8988T (cell line): ENCODE data around the gene COL4A3.
"Not testable (repeated sequence)": the region's sequence is repeated elsewhere in the genome, so short reads cannot be mapped to it uniquely, and the experiment has no call there.

Experiments used
- DNase-seq: peaks from one replicate; pipeline ENCODE4 v3.0.0; 2011

Gene COL4A3

GRCh38 chr2:227160164-227160563, 4.3 kb upstream of the COL4A3 start:
- DNase-seq, result no peak

DNA sequence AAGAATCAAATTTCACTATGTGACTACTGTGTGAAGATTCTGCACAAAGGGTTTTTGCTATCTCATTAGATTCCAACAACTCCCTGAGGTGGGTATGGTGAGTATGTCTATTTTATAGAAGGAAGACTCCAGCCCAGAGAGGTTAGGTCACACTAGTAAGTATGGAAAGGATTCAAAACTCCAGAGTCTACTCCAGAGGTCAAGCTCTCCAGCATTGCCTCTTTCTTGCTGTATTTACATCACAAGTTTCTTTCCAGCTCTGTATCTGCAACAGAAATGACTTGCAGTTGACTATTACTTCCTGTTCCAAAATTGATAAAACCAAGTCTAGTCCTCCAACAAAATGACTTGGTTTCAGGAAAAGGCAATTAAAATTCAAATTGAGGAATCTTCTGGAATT, 2.5 kb upstream of the COL4A3 start:
- DNase-seq, result no peak

DNA sequence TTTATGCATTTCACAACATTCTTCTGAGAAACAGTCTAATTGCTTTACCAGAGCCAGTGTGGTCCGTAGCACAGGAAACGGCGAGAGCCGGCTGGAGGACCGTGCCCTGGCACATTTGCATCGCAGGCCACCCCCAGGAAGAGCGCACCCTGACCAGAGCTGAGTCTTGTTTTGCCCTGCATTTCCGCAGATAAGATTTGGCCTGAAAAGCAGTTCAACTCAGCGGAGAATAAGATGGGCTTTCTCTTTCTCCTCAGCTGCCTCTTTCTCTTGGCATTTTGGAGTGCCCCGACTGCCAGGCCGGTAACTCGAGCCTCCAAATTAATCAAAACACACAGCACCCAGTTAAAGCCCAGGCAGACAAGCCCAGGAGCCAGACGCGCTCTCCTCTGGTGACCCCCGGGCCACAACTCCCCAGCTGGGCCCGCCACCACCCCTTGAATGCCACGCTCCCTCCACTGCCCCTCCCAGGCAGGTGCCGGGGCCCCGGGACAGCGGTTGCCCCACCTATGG, 883 bp upstream of the COL4A3 start:
- DNase-seq, result peak; percentile 29

GRCh38 chr2:227164763-227165291, 403 bp downstream of the COL4A3 start:
- peak; percentile 33 for DNase-seq

GRCh38 chr2:227171779-227172178, 7.4 kb downstream of the COL4A3 start:
- not testable (repeated sequence) for DNase-seq

GRCh38 chr2:227177592-227178336, 13.3 kb downstream of the COL4A3 start:
- no peak for DNase-seq

GRCh38 chr2:227179988-227180685, 15.7 kb downstream of the COL4A3 start:
- DNase-seq, result no peak

DNA sequence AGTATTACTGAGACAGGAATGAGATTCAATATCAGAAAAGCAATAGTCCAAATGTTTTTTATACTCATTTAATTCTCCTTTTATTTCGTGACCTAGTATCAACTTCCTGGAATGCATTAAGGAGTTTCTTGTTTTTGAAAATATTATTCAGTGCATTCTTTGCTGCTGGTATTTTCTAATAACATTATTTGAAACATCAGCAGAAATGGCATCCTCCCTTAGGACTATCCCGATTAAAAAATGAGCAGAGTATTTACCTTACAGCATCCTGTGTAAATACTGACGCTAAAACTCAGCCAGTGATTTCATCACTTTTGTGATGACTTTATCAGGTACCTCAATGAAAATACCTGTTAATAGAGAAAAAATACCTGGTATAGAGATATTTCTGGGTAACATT, 16.3 kb downstream of the COL4A3 start:
- DNase-seq, result no peak

DNA sequence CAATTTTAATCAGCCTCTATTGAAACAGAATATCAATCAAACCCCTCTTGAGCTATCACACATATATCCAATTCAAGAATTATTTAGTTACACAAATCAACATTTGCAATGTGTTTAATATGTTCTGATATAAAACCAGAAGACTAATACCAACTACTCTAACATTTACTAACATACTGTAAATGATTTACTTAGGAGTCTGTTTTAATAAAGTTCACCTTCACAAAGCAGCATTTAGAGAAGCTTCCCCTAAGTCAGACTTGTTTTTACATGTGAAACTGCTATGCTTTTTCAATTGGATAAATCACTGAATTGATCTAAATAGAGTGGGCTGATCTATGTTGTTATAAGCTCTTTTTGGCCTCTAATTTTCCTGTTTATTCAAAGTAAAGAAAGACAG, 18.3 kb downstream of the COL4A3 start:
- no peak for DNase-seq

GRCh38 chr2:227183657-227184367, 19.4 kb downstream of the COL4A3 start:
- DNase-seq, result no peak

DNA sequence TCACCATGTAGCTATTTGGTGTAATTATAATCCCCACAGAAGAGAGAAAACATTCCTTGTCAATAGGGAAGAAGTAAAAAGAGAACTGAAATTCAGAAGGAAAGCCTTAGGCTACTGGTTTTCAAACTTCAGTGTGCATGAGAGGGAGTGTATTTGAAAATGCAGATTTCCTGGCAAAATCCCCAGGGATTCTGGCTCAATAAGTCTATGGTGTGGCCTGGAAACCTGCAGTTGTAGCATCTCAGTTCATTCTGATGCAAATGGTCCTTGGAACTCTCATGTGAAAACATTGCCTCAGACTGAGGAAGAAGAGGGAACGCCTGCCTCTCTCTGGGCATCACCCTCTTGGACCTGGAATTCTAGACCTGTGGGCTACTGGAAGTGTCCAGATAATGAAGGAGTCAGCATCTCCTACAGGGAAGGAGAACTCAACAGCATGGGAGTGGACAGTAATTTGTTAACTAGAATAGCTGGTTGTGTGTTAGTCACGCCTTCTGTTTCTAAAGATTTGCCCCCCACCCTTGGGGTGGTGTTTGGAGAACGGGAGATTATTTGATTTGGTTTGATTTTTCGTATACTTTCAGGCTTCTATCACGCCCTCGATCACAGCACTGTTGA, 21.3 kb downstream of the COL4A3 start:
- DNase-seq, result no peak

DNA sequence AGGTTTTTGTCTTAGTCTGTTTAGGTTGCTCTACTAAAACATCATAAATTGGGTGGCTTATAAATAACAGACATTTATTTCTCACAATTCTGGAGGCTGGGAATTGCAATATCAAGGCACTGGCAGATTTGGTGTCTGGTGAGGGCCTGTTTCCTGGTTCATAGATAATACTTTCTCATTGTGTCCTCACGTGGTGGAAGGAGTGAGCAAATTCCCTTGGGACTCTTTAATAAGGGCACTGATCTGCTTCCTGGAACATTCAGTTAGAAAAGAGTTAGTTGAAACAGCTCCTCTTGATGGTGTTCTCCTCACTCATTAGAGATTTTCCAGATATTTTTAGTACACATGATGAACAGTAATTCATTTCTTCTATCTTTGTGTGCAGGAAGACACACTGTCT, 22.3 kb downstream of the COL4A3 start:
- DNase-seq, result no peak

DNA sequence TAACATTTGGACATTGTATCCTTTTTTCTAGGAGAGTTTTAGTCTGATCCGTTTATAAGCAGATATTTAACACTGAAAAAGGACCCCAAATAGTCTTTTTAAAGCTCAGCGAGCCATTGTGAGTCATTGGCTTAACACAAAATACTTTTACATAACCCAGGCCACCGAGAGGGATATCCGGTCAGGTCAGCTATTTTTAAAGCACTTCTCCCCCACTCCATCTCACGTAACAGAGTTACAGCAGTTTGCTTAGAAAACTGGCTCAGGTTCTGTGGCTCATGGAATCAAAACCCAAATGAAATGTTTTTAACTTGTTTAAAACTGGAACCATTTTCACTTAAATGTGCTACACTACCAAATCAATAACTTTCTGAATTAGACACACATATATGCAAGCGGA, 23.9 kb downstream of the COL4A3 start:
- no peak for DNase-seq

DNA sequence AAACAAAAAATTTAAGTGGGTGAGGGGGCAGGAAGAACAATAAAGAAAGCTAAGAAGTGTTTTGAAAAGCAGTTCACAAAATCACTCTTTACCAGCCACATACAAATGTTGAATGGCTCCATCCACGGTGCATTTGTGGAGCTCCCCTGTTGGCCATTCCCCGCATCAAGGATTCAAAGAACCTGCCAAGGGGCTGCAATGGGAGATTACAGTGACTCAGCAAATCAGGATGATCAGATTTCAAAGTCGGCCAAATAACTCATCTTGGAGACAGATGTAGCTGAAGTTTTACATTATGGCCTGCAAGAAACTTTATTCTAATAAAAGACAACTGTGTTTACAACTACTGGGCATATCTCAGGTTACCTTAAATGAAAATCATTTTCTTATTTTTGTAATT, 26.9 kb downstream of the COL4A3 start:
- DNase-seq, result no peak

GRCh38 chr2:227192491-227192890, 28.1 kb downstream of the COL4A3 start:
- no peak for DNase-seq

DNA sequence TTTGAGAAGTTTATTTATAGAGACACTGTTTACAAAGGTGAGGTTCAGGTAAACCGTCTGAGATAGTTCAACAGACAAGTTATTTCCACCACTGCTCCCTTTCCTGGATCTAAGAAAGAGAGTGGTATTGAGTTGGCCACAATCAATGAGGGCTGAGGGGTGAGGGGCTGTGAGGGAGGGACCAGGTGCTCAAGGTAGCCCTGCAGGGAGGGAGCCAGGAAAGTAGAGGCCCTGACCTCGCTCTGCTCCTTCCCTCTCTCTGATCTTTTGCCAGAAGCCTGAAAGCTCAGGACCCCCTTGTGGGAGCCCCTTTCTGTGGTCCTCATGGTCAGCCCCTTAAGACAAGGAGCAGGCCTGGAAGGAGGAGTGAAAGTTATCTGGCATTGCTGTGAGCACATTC, 29.8 kb downstream of the COL4A3 start:
- no peak for DNase-seq

DNA sequence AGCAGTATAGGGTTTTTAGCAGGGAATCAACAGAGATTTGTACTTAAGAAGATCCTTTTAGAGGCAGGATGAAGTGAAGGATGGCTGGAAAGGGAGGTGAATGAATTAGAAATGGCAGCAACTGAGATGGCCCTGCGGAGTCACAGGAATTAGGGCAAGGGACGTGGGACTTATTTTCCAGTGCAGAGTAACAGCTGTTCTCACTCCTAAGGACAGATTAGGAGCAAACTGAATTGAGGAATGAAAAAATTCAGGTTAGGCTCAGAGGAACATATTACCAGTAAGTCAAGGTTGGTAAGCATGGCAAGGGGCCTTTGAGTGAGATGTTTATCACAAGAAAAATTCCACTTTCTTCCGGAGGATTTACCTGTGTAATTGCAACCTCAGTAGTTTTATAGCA, 34.4 kb downstream of the COL4A3 start:
- no peak for DNase-seq

GRCh38 chr2:227201771-227202170, 37.3 kb downstream of the COL4A3 start:
- DNase-seq, result no peak

GRCh38 chr2:227204452-227204851, 40.0 kb downstream of the COL4A3 start:
- DNase-seq, result no peak

GRCh38 chr2:227205701-227206100, 41.3 kb downstream of the COL4A3 start:
- no peak for DNase-seq

GRCh38 chr2:227206406-227206805, 42.0 kb downstream of the COL4A3 start:
- DNase-seq, result no peak

GRCh38 chr2:227207573-227207972, 43.1 kb downstream of the COL4A3 start:
- no peak for DNase-seq

GRCh38 chr2:227214622-227215041, 50.2 kb downstream of the COL4A3 start:
- DNase-seq, result no peak
